K562 (cell line): Measurements from ENCODE around the gene SVBP. TPM values are rescaled to one million over a fixed set of nuclear protein-coding genes. Genes with fewer than 3 reads are reported as not detected.

Experiments used
- CHCHD3 ChIP-seq: fragments of 250-450 bp; sonication (Bioruptor Pico); IDR thresholded peaks from 2 replicates; pipeline ENCODE4 v2.1.2; 2022; ENCODE audit warnings: mild to moderate bottlenecking
- HSF4 ChIP-seq: fragments of 250-450 bp; sonication (Bioruptor Pico); IDR thresholded peaks from 2 replicates; pipeline ENCODE4 v2.1.2; 2022; ENCODE audit warnings: mild to moderate bottlenecking, moderate library complexity, borderline replicate concordance
- NEUROD1 ChIP-seq: fragments of 150-350 bp; IDR thresholded peaks from 2 replicates; pipeline ENCODE4 v1.6.1; 2014; ENCODE audit warnings: borderline replicate concordance, low read length, low read depth; ENCODE audit not compliant: partially characterized antibody
- ZNF75A ChIP-seq: fragments of 450-650 bp; formaldehyde crosslinking; IDR thresholded peaks from 2 replicates; pipeline ENCODE4 v1.4.0; 2020; ENCODE audit warnings: mild to moderate bottlenecking
- polyA plus RNA-seq, 8 experiments: library from polyadenylated mRNA; depleted of rRNA in 4 of 8; stranded (reverse) in 5 of 8; unstranded in 3 of 8; fragments of >200 nt; fragmentation: Nextera tagmentation in 2 of 8; fragmentation: Illumina TruSeq in 1 of 8; extraction: Ambion mirVana in 2 of 8; extraction: Trizol in 1 of 8; gene quantifications; 2 replicates each; pipeline versions ENCODE4 v1.2.1 to v1.2.3, GENCODE V29; 2011 to 2014; ENCODE audit warnings: inconsistent platforms in 1 of 8, missing spikeins in 1 of 8
- total RNA-seq, 7 experiments: library from RNA; depleted of rRNA in 6 of 7; stranded (reverse); fragments of >200 nt in 6 of 7; fragmentation: Illumina TruSeq in 2 of 7; extraction: Trizol in 2 of 7; gene quantifications; 2 replicates each; pipeline versions ENCODE4 v1.2.1 to v1.2.3, GENCODE V29; 2011 to 2021; ENCODE audit warnings: low replicate concordance in 1 of 7
- TF ChIP-seq, protein P1 (sequence below): fragments of 250-450 bp; sonication (Bioruptor Pico); IDR thresholded peaks from 2 replicates; pipeline ENCODE4 v1.5.0; 2021; ENCODE audit warnings: mild to moderate bottlenecking, borderline replicate concordance
- TF ChIP-seq, protein P2 (sequence below): sonication (generic); formaldehyde crosslinking; IDR thresholded peaks from 2 replicates; pipeline ENCODE4 v1.4.0; 2020; ENCODE audit warnings: mild to moderate bottlenecking, missing genetic modification reagents

The SVBP gene
- total and polyA plus RNA-seq, 9 of the 15 experiments (the other 6 are each of a cell fraction or from before 2014, with no cell fraction given), result 31.7 to 49.7 (median 40.0) TPM

DNA sequence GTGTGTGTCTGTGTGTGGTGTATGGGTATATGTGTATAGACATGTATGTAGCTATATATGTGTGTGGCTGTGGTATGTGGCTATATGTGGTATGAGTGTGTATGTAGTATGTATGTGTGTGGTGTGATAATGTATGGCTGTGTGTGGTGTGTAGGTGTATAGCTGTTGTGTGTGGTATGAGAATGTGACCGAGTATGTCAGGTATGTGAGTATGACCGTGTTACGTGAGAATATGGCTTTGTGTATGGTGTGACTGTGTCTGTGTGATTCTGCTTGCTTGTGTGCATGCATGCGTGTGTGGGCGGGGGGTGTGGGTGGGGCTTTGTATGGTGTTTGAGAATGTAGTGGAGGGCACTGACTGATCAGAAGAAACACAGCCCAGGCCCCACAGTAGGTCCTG is 32.7 kb upstream of the SVBP start (continued):
- TF ChIP-seq, protein P1, sequence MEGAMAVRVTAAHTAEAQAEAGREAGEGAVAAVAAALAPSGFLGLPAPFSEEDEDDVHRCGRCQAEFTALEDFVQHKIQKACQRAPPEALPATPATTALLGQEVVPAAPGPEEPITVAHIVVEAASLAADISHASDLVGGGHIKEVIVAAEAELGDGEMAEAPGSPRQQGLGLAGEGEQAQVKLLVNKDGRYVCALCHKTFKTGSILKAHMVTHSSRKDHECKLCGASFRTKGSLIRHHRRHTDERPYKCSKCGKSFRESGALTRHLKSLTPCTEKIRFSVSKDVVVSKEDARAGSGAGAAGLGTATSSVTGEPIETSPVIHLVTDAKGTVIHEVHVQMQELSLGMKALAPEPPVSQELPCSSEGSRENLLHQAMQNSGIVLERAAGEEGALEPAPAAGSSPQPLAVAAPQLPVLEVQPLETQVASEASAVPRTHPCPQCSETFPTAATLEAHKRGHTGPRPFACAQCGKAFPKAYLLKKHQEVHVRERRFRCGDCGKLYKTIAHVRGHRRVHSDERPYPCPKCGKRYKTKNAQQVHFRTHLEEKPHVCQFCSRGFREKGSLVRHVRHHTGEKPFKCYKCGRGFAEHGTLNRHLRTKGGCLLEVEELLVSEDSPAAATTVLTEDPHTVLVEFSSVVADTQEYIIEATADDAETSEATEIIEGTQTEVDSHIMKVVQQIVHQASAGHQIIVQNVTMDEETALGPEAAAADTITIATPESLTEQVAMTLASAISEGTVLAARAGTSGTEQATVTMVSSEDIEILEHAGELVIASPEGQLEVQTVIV (CRISPR knock-in tag), result no peak
- TF ChIP-seq CHCHD3 (CRISPR knock-in tag), result no peak
- TF ChIP-seq ZNF75A (CRISPR knock-in tag), result no peak
- TF ChIP-seq, protein P2, sequence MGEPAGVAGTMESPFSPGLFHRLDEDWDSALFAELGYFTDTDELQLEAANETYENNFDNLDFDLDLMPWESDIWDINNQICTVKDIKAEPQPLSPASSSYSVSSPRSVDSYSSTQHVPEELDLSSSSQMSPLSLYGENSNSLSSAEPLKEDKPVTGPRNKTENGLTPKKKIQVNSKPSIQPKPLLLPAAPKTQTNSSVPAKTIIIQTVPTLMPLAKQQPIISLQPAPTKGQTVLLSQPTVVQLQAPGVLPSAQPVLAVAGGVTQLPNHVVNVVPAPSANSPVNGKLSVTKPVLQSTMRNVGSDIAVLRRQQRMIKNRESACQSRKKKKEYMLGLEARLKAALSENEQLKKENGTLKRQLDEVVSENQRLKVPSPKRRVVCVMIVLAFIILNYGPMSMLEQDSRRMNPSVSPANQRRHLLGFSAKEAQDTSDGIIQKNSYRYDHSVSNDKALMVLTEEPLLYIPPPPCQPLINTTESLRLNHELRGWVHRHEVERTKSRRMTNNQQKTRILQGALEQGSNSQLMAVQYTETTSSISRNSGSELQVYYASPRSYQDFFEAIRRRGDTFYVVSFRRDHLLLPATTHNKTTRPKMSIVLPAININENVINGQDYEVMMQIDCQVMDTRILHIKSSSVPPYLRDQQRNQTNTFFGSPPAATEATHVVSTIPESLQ (CRISPR knock-in tag), result no peak
- TF ChIP-seq HSF4 (CRISPR knock-in tag), result no peak
- no peak for TF ChIP-seq NEUROD1
